ENCODE data around the gene VANGL1.
A peak's percentile ranks its signal among the peaks of the same experiment; 100 is the strongest.

The VANGL1 gene

DNA sequence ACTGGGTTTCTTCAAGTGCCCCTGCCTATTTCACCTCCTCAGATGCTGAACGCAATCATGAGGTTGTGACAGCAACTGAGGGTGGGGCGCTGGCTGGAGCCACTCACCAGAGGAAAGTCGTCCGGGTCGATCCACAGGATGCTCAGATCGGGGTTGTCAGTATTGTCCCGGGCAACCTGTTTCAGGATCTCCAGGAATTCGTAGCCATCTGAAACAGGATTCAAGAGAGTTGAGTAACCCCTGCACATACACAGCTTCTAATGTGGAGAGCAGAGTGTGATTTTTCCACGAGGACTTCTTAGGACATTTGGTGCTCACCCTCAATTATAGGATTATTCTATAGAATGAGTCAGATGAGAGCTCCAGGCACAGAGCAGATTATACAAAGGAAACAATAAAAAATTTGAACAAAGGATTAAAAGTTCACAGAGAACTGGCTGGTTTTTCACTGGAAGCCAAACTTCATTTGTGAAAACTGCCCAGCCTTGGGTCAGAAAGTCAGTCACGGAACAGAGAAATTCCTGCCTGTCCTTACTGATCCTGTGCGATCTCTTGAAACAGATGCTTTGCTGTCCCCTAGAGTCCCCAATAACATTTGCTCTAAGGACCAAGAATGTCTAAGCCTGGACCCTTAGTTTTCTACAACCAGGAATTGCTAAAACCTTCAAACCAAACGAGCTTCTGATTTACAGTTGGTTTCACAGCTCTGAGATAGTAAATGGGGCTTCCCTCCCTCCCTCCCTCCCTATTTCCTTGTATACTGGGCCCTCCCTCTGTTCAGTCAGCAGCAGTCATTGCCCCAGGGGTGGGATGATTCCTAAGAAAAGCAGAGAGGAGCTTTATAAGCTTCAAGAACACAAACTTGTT is 63.5 kb downstream of the VANGL1 start:
- no peak for DNase-seq (ENCODE audit: low spot score)

DNA sequence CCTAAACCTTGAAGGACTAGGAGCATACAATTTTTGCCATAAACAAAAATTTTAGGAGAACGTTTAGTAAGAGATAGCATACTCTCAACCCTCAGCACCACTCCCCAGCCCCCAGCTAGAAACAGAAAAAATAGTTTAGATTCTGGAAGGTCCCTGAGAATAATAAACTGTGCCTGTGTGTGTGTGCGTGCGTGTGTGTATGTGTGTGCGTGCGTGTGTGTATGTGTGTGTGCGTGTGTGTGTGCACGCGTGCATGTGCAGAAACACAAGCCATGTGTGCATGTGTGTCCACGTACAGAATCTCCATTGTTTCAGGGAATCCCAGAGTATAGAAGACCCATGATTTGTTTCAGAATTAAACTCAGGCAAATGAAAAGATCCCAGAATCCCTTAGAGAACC is 64.2 kb downstream of the VANGL1 start:
- no peak for DNase-seq (ENCODE audit: low spot score)

DNA sequence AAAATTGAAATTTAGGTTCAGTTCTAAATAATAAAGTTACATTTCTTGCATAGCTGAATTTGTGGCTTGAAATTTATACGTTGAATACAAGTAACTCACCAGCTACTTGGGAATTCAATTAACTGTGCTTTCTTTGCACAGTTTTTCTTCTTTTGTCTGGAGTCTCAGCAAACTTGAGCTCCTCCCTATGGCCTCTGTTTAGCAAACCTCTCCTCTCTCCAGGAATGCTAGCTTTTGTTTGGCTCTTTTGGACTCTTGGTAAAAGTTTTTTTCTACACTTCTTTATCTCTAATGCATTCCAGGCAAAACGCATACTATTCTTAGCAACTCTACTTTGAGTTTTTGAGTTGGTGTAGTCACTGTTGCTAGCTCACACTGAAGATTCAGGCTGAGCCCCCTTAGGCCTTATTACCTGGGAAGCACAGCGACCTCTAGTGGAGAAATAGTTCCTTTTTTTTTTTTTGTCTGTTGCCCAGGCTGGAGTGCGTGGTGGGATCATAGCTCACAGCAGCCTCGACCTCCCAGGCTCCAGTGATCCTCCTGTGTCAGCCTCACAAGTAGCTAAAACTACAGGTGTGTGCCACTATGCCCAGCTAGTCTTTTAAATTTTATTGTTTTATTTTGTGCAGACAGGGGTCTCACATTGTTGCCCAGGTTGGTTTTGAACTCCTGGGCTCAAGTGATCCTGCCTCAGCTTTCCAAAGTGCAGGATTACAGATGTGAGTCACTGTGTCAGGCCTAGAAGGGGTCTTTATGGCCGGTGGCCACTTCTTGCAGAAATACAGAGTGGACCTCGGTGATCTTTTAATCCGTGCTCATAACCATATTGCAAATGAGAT is 65.0 kb downstream of the VANGL1 start:
- DNase-seq (ENCODE audit: low spot score) = peak; percentile 42

DNA sequence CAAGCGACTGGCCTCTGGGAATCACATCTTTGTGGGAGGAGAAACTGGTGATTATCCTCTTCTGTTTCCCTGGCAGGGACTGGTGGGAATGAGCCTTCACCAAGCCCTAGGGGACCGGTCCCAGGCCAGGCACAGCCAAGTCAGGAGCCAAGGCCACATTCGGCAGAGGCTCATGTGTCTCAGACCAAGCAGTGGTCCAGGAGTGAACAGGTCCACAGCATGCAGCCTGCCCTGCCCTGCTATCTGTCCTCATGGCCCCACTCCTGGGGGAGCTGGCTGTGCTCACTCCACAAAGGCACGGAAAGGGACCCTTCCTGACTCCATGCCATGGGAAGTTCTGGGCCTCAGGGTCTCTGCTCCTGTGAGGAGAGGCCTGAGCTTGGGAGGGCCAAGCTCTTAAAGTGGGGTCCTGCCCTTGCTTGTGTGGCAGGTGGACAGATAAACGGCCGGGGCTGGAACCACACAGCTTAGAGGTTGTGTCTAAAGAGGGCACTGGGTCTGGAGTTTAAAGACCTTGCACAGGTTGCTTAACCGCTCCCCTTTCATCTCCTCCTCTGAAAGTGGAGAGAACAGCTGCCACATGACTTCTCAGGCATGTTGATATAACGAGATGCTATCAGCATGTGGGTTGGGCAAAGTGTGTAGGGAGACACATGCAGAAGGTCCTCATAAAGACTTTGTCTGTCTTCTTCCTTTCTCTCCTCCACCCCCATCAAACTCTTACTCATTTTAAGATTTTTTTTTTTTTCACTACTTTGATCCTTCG is 69.3 kb downstream of the VANGL1 start:
- DNase-seq (ENCODE audit: low spot score) = no peak

DNA sequence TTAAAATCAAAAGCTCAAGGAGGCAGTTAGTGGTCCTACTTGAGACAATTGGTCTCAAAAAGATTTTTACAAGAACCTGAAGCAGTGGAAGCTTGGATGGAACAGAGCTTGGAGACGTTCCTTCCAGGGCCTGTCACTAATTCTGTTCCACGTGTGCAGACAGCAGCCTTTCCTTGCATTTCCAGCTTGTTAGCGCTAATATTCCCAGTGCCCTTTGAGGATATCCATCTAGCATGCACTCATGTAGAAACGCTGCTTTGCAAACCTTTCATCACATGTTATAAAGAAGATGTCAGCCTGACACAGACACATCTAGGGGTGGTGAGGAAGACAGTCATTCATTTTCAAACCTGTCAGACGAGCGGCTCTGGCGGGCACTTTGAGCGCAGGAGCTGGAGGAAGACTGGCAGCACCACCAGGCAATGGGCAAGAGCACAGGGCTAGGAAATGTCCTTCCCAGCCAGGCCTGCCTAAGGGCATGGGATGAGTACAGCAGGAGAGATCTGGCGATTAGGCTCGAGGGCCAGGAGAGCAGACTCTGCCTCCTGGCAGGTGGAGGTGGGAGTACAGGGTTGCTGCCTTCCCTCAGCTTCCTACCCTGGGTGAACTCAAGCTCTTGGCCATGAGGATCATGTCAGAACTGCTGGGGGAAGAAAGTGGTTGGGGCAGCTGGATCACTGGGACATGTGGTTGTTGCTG is 71.3 kb downstream of the VANGL1 start:
- no peak for DNase-seq (ENCODE audit: low spot score)

DNA sequence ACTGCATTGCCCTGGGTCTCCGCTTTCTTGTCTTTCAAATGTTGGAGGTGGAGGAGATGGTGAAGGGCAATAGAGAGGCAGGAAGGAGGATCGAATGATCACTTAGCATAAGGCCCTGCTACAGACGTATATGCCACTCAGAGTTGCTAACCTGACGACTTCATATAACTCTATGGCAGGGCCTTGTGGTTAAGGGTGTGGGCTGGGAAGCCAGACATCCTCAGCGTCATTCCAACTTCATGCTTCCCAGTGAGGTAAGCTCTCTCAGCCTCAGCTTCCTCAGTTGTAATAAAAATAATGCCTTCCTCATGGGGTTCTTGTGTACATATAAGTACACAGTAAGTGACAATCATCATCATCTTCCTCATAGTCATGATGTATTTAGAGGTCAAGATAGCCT is 72.1 kb downstream of the VANGL1 start:
- DNase-seq (ENCODE audit: low spot score) = no peak

DNA sequence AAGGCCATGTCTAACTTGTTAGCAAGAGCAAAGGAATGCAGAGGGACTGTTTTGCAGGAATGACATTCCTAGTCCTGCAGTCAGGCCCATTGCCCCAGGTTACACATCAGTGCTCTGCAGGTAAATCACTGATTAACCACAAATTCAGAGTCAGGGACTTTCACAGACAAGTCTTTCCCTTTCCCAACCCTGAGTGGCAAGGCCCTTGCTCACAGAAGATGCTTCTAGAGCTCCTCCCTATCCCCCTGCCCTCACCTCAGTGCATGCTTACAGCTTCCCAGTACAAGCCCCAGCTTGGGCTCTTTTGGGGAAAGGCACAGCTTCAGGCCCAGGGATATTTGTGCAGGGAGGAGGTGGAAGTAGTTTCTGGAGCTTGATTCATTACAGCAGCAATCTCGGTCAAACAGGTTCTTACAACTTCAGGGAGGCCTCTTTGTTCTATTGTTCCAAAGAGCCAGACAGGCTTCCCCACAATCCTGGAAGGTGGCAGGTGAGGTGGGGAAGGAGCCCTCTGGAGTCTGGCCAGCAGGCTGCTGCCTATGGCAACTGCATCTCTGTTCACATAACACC is 72.9 kb downstream of the VANGL1 start:
- DNase-seq (ENCODE audit: low spot score) = no peak

DNA sequence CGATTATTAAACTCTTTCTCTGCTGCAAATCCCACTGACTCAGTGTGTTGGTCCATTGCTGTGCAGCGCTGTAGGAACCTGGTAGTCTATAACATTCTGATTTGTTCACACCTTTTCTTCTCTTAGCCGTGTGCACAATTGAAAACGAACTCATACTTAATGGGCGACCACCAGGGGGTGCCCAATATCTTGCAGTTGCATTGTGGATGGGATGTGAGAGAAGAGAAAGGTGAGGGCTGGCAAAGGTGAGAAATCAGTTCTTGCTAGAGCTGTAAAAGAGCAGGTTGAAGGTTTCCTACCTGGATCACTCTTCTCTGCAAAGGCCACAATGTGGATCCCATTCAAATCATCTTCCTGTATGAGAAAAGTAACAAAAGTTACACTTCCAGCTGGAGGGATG is 75.8 kb downstream of the VANGL1 start:
- no peak for DNase-seq (ENCODE audit: low spot score)

DNA sequence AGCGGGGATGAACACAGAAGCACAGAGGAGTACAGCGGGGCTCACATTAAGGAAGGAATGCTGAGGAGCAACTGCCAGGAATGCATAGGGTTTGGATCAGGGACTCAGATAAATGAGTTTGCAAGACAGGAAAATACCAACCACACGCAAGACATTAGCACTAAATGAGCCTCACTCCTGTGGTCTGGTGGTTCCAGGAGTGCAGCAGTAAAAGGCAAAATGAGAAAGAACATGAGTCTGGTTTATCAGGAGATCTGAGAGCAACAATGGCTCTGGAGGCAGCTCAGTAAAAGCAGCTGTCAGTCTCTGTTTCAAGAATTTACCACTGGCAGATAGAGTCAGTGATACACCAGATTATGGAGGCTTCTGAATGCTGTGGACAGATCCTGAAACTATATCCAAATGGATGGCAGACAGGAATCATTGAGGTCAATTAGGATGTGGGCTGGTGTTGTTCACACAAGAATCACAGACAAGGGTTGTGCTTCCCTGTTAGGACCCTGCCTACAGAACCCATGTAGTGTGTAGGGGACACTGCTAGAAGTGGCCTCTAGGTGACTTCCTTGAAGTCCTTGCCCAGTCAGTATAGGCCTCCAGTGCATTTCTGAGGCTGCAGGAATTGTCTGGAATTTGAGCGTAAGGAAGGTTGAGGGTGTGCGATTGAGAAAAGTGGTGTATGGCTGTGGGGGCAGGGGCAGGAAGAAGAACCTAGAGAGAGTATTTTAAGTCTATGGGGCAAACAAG is 76.4 kb downstream of the VANGL1 start:
- DNase-seq (ENCODE audit: low spot score) = no peak

DNA sequence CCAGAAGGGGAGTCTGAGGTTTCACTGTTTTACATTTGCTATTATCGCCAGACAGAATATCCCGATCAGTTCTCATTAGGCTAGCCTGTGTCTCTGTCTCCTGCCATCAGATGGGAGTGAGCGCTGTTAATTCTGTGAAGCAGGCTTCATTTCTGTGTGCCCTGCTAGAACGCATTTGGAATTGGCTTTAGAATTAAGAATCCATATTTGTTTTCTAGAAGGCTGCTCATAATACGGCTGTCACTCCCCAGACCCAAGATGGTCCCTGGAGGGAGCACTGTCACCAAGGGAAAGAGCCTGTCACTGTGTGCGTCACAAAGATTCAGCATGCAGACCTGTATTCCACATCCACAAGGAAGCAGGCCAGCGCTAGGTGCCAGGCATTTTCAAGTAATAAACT is 77.5 kb downstream of the VANGL1 start:
- DNase-seq (ENCODE audit: low spot score) = no peak

DNA sequence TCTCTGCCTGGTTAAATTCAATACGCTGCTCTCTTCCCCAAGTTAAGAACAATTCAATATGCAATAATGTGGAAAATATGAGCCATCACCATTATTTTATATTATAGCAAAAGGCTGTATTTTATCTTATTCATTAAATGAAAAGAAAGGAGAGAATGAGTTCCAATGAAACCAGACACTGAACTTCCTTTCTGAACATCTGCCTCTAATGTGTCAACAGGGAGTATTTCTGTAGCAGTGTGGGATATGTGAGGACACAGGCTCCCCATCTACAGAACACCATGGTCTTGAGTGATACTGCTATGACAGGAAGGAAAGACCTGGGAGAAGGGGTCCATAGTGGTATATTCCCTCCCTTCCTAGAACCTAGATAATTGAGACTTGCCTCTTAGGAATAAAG is 80.5 kb downstream of the VANGL1 start:
- no peak for DNase-seq (ENCODE audit: low spot score)

DNA sequence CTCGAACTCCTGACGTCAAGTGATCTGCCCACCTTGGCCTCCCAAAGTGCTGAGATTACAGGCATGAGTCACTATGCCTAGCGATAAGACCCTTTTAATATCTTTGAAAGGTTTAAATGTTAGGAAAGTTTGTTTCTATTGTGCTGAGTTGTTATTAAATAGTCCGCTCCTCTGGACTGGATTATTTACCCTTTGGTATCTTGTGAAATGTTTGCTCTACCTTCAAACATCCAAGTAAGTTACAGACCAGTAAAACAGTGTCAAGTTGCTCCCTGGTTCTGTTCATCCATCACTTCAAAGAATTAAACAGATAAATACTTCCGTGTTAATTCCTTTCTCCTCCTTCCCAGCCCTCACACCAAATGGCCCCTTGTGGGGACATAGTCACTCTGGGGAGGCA is 82.0 kb downstream of the VANGL1 start:
- no peak for DNase-seq (ENCODE audit: low spot score)

DNA sequence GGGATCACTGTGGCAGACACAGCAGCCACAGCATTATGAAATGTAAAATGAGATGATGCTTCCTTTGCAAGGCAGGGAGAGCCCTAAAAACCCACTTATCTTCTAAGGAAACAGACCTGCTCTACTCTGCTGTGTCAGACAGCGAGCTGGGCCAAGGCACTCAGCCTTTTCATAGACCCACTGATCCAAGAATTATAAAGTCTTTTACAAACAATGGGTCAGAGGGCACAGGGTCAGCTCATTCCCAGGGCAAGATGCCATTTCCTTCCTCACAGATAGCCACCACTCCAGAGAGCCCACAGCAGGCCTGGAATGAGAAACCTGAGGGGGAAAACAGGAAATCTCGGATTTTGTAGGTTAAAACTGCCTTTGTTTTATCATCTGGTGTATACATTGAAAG is 83.8 kb downstream of the VANGL1 start:
- DNase-seq (ENCODE audit: low spot score) = no peak

DNA sequence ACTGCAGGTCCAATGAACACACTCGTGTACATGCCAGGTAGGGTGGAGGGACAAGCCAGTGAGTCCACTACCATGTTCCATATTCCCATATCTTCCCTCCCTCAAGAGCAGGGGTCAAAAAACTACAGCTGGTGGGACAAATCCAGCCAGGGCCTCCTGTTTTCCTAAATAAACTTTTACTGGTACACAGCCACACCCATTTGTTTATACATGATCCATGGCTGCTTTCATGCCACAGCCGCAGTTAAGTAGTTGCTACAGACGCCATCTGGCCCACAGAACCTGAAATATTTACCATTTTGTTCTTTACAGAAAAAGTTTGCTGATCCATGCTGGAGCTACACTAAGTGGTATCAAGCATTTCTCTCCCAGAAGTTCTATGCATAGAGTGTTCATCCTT is 84.4 kb downstream of the VANGL1 start:
- no peak for DNase-seq (ENCODE audit: low spot score)

DNA sequence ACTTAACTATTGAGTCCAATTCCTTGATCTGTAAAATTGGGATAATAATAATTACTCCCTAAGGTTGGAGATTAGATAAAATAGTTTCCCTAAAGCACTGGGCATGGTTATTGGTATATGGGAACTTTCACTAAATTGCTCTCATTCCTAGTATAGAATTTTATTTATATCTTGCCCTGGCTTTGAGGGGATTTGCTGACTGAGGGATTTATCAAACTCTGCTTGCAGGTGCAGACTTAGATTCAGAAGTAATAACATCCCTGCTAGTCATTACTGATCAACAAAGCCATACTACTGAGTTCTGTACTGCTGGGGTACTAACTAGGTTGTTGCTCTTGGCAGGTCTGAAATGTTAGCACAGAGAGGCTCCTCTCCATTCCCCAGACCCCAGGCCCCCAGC is 84.8 kb downstream of the VANGL1 start:
- DNase-seq (ENCODE audit: low spot score) = no peak

DNA sequence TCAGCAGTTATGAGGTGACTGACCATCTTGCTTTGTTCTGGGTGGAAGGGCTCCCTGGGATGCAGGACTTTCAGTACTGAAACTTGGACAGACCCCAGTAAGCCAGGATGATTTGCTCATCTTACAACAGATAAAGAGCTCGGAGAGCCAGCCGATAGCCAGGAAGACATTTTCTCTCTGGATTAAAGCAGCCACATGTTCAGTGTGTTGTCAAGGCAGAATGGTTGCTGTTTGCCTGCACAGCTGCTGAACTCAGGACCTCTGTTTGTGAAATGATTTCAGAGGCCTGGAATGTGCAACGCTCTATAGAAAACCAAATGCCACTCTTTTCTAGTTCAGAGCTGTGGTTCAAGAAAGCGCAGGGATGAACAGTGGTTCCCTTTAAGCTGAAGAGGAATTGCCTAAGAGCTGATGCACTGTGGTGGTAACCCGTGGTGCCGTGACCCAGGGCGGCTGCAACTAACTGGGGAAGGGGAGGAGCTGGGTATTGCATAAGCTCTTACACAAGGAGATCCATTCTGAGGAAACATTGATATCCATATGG is 86.0 kb downstream of the VANGL1 start:
- DNase-seq (ENCODE audit: low spot score) = no peak

DNA sequence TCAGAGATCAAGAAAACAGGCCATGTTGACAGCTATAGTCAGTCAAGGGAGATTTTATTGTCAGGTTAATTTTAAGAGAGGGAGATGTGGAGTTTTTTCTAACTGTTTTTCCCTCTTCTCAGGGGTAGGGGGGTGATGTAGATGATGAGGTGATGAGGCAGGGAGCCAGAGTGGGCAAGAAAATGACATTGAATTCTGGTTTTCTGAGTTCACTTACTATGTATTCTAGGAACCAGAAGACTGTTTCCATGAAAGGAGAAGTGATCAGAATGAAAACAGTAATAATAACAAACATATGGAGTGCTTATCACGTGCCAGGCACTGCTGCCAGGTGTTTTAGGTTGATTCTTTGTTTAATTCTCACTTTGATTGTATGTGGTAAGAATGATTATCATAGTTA is 86.6 kb downstream of the VANGL1 start:
- no peak for DNase-seq (ENCODE audit: low spot score)

DNA sequence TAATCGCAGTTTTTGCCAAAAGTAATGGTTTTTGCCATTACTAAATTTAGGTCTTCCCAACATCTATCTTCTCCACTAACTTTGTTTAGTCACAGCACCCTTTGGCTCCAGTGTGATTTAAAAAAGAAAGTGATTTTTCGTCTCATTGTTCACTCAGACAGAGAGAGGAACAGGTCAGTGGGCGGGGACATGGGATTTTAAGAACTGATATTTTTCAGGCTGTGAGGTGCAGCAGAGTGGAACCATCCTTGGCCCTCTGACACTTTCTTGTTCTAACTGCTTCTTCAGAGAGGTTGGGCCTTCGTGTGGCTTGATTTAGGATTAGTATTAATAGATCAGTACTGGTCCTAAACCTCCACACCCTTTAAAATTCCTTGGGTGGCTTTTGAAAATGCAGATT is 88.0 kb downstream of the VANGL1 start:
- DNase-seq (ENCODE audit: low spot score) = no peak

DNA sequence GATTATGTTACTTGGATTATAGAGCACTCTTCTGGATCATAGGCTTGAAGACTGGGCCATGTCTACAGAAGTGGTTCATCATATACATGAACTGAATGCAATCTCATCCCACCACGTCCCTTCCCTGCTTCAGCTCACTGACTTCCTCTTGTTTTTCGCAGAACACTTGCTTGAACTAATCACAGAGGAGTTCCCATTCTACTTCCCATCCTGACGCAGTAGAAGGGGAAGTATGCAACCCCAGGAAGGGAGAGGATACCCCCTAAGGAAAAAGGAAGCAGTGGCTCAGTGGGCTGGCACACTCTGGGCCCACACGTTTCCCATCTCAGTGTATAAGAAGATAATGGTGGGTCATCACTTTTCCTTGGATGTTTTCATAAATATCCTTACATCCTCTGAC is 90.5 kb downstream of the VANGL1 start:
- DNase-seq (ENCODE audit: low spot score) = no peak

DNA sequence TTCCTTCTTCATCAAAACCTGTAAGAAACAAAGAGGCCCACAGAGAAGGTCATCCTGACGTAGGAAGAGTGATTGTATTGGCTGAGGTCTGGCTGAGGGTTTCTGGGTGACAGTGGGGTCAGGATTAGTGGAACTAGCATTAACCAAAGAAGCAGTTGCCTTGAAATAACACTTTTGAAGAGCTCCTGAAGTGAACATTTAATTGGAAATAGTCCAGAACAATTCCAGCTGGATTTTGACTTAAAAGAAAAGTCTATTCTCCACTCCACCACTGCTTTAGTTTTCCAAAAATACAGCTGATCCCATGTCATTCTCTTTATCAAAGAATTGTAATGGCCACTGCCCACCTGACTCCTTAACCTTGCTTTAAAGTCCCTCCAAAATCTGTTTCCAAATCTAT is 99.0 kb downstream of the VANGL1 start:
- no peak for DNase-seq (ENCODE audit: low spot score)

Measured in LoVo (cell line).